Esophagus muscularis mucosa (tissue), 4 donors: ENCODE measurements around the gene DLK2. TPM values are rescaled to one million over a fixed set of nuclear protein-coding genes. Genes with fewer than 3 reads are reported as not detected.
"Not testable (repeated sequence)": the region's sequence is repeated elsewhere in the genome, so short reads cannot be mapped to it uniquely, and the experiment has no call there.

Experiments
- DNase-seq: peaks from one replicate; pipeline ENCODE4 v3.0.0-alpha.2; 2017; ENCODE audit errors: extremely low spot score
- H3K27ac ChIP-seq, 4 donors: fragments of 200-600 bp; sonication (generic); replicated peaks in 1 of 4; 1 replicate in 3 of 4; 2 replicates in 1 of 4; pipeline ENCODE4 v1.5.1; 2016 to 2019; ENCODE audit warnings: mild to moderate bottlenecking in 1 of 4
- H3K27me3 ChIP-seq, 4 donors: fragments of 200-600 bp; sonication (generic); one replicate each; pipeline versions ENCODE4 v1.5.1 to v1.6.0; 2016 to 2019
- H3K36me3 ChIP-seq, 4 donors: fragments of 200-600 bp; sonication (generic); one replicate each; pipeline ENCODE4 v1.5.1; 2016 to 2019
- H3K4me1 ChIP-seq, 4 donors: fragments of 200-600 bp; sonication (generic); one replicate each; pipeline ENCODE4 v1.5.1; 2016 to 2019
- H3K4me3 ChIP-seq, 4 donors: fragments of 200-600 bp; sonication (generic); 1 replicate in 2 of 4; 2 replicates in 2 of 4; pipeline ENCODE4 v1.5.1; 2016 to 2019; ENCODE audit warnings: mild to moderate bottlenecking in 4 of 4, moderate library complexity in 1 of 4
- H3K9me3 ChIP-seq, 4 donors: fragments of 200-600 bp; sonication (generic); 1 replicate in 3 of 4; 2 replicates in 1 of 4; pipeline ENCODE4 v1.5.1; 2016 to 2019
- EP300 ChIP-seq: sonication (generic); formaldehyde crosslinking; IDR thresholded peaks from one replicate; pipeline ENCODE4 v1.6.1; 2017; ENCODE audit warnings: antibody characterized with exemption
- POLR2A ChIP-seq: fragments of 450-650 bp; IDR thresholded peaks from one replicate; pipeline ENCODE4 v1.6.1; 2017; ENCODE audit warnings: antibody characterized with exemption, moderate library complexity, mild to moderate bottlenecking, low read depth
- POLR2AphosphoS5 ChIP-seq, 2 donors: sonication (generic); formaldehyde crosslinking; IDR thresholded peaks; one replicate each; pipeline ENCODE4 v1.6.1; 2017; ENCODE audit warnings: antibody characterized with exemption in 2 of 2
- WGBS: methylation state at CpG from one replicate; pipeline ENCODE4 v1.1.5; 2018; 5-methylcytosine and 5-hydroxymethylcytosine counted together
- intact Hi-C: fragments of 100-400 bp; cut with DNase I; formaldehyde crosslinking; loops from one replicate; pipeline ENCODE4 v1.15.1; 2023
- total RNA-seq, 4 donors: library from RNA; depleted of rRNA; stranded (reverse); fragments of >200 nt; gene quantifications; one replicate each; pipeline versions ENCODE4 v1.1.0 to v1.2.1, GENCODE V29; 2016
- TF ChIP-seq, protein P1 (sequence below), 3 experiments: fragments of 200-600 bp in 2 of 3; fragments of 450-650 bp in 1 of 3; sonication (generic) in 2 of 3; IDR thresholded peaks; one replicate each; pipeline ENCODE4 v1.5.1; 2017 to 2019; ENCODE audit warnings: antibody characterized with exemption in 3 of 3, mild to moderate bottlenecking in 2 of 3, moderate library complexity in 1 of 3

The DLK2 gene
- total RNA-seq, 4 donors from 2014 or later, result 0.32 to 0.33 TPM; not detected in 2

- 82% methylated on average over 11 of the region's 12 CpGs for WGBS
- Histone ChIP-seq H3K27ac (peak overlapping the region in 3 of 4 donors; percentile 6 to 42 (median 23)), H3K36me3 (peaks cover 39 to 68% (median 62%) of the 10 kb centered on the region in 4 donors), H3K27me3 (no peaks in the 10 kb centered on the region), H3K4me1 (peaks cover 29 to 53% (median 45%) of the 10 kb centered on the region in 4 donors), H3K9me3 (no peaks in the 10 kb centered on the region), H3K4me3 (no peak overlapping the region)
- DNase-seq, result no peak
- intact Hi-C loops, result loop anchor here (5.0 to 10.0 kb wide), 2 partner anchors 42 to 134 kb away; partner anchors contain the start of genes DLK2 and ZNF318
- TF ChIP-seq POLR2AphosphoS5 (IDR thresholded peaks at IDR 0.05), result peak in 1 of 2 donors; percentile 16
- no peak for TF ChIP-seq EP300
- TF ChIP-seq, protein P1, sequence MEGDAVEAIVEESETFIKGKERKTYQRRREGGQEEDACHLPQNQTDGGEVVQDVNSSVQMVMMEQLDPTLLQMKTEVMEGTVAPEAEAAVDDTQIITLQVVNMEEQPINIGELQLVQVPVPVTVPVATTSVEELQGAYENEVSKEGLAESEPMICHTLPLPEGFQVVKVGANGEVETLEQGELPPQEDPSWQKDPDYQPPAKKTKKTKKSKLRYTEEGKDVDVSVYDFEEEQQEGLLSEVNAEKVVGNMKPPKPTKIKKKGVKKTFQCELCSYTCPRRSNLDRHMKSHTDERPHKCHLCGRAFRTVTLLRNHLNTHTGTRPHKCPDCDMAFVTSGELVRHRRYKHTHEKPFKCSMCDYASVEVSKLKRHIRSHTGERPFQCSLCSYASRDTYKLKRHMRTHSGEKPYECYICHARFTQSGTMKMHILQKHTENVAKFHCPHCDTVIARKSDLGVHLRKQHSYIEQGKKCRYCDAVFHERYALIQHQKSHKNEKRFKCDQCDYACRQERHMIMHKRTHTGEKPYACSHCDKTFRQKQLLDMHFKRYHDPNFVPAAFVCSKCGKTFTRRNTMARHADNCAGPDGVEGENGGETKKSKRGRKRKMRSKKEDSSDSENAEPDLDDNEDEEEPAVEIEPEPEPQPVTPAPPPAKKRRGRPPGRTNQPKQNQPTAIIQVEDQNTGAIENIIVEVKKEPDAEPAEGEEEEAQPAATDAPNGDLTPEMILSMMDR (IDR thresholded peaks at IDR 0.05), result no peak
These were observed 43.9 kb upstream of the DLK2 start for GRCh38 chr6:43499028-43499815.

DNA sequence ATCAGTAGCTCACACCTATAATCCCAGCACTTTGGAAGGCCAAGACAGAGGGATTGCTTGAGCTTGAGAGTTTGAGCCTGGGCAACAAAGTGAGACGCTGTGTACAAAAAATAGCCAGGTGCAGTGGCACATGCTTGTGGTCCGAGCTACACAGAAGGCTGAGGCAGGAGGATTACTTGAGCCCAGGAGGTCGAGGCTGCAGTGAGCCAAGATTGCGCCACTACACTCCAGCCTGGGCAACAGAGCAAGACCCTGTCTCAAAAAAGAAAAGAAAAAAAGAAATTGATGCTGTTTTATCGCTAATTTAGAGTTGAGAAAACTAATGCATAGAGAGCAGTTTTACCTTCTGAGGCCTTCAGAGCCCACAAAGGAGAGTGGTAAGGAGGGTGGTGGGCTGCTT lies 42.9 kb upstream of the DLK2 start:
- not testable (repeated sequence) for H3K27me3 ChIP-seq, H3K27ac ChIP-seq, H3K4me3 ChIP-seq, H3K9me3 ChIP-seq, DNase-seq
- WGBS, result 90% methylated on average over 5 of the region's 5 CpGs
- H3K4me1 ChIP-seq, result peaks cover 30 to 54% (median 46%) of the 10 kb centered on the region in 4 donors
- H3K36me3 ChIP-seq, result peaks cover 39 to 59% (median 53%) of the 10 kb centered on the region in 4 donors
- intact Hi-C loops, result loop anchor here (5.0 to 10.0 kb wide), 2 partner anchors 41 to 133 kb away; partner anchors contain the start of genes DLK2 and ZNF318

DNA sequence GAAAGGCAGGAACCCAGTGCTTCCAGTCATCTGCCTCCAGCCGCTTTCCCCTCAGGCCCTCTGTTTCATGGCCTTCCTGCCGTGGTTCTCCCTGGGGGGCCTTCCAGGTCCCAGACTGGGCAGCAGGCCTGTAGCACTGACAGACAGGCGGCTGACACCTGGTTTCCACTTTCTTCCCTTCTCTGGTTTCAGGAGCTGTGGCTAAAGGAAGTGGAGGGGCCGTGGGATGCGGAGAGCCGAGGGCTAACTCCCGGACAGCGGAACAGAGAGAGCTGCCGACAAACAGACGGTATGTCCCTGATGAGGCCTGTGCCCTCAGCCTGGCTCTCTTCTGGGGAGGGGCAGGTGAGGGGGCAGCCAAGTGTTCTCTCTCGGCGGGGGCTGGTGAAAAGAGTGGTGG lies 42.3 kb upstream of the DLK2 start:
- Histone ChIP-seq H3K4me1 (peaks cover 30 to 54% (median 46%) of the 10 kb centered on the region in 4 donors), H3K36me3 (peaks cover 35 to 53% (median 47%) of the 10 kb centered on the region in 4 donors), H3K4me3 (no peak overlapping the region), H3K27me3 (no peaks in the 10 kb centered on the region), H3K9me3 (no peaks in the 10 kb centered on the region), H3K27ac (no peak overlapping the region)
- intact Hi-C loops, result loop anchor here (5.0 to 10.0 kb wide), 2 partner anchors 40 to 133 kb away; partner anchors contain the start of genes DLK2 and ZNF318
- WGBS, result 88% methylated on average over 5 of the region's 12 CpGs
- TF ChIP-seq EP300 (no peak), POLR2AphosphoS5 (IDR thresholded peaks at IDR 0.05) (no peak), POLR2A (no peak)
- TF ChIP-seq, protein P1 (IDR thresholded peaks at IDR 0.05), result no peak
- DNase-seq, result no peak

DNA sequence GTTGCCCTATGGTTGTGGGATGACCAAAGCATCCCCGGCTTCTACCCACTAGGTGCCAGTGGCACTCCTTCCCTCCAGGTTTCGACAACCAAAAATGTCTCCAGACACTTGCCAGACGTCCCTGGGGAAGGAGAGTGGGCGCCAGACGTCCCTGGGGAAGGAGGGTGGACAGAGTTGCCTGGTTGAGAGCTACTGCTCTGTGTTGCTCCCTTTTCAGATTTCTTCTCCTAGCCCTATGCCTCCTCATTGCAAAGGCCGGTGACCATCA lies 41.7 kb upstream of the DLK2 start:
- intact Hi-C loops, result loop anchor here (5.0 to 10.0 kb wide), 2 partner anchors 40 to 132 kb away; partner anchors contain the start of genes DLK2 and ZNF318
- H3K27ac ChIP-seq, result no peak overlapping the region
- no peaks in the 10 kb centered on the region for H3K9me3 ChIP-seq
- TF ChIP-seq POLR2A (no peak), POLR2AphosphoS5 (IDR thresholded peaks at IDR 0.05) (no peak), EP300 (no peak)
- TF ChIP-seq, protein P1 (IDR thresholded peaks at IDR 0.05), result no peak
- no peak overlapping the region for H3K4me3 ChIP-seq
- 74% methylated on average over 6 of the region's 6 CpGs for WGBS
- H3K36me3 ChIP-seq, result peaks cover 28 to 47% (median 41%) of the 10 kb centered on the region in 4 donors
- H3K27me3 ChIP-seq, result no peaks in the 10 kb centered on the region
- no peak for DNase-seq
- H3K4me1 ChIP-seq, result peaks cover 30 to 54% (median 46%) of the 10 kb centered on the region in 4 donors

DNA sequence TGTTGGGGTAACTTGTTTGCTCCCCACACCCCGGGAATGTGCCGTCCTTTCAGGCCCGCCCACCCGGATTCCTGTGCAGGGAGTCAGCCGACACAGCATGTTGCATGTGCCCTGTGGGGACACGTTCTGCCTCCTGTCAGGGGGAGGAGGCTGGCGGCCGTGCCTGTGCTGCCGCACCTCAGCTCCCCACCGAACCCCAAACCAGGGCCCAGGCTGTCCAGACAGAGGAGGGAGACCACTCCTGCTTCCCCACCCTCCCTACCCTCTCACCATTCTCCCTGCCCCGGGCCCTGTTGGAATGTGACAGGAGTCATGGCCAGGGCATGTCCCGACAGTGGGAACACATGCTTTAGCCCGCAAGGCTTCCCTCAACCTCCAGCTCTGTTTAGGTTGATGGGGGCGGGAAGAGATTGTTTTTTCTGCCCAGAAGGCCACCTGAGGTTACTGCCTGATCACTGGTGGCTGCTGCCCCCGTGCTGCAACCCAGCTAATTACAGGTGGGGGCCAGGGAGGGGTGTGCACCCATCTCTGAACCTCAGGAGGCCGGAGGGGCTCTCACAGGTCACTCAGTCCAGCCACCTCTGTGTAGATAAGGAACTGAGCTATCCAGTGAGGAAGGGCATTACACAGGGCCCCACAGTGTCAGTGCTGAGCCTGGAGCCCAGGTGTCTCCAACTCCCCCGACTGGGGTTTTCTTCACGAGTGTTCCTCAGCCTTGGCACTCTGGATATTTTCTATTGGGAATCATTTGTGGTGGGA lies 41.2 kb upstream of the DLK2 start:
- intact Hi-C loops, result loop anchor here (5.0 to 10.0 kb wide), 2 partner anchors 39 to 132 kb away; partner anchors contain the start of genes DLK2 and ZNF318
- no peak for DNase-seq
- Histone ChIP-seq H3K4me3 (no peak overlapping the region), H3K4me1 (peaks cover 30 to 54% (median 46%) of the 10 kb centered on the region in 4 donors), H3K27ac (no peak overlapping the region), H3K27me3 (no peaks in the 10 kb centered on the region), H3K9me3 (no peaks in the 10 kb centered on the region), H3K36me3 (peaks cover 27 to 42% (median 36%) of the 10 kb centered on the region in 4 donors)
- TF ChIP-seq, protein P1 (IDR thresholded peaks at IDR 0.05), result peak; percentile 38 to 66 (median 60)
- no peak for TF ChIP-seq POLR2AphosphoS5 (IDR thresholded peaks at IDR 0.05)
- 51% methylated on average over 6 of the region's 18 CpGs for WGBS
